COLO668 (cell line): ENCODE data around the gene WBP4.
A peak's percentile ranks its signal among the peaks of the same experiment; 100 is the strongest.
"Not testable (repeated sequence)": the region's sequence is repeated elsewhere in the genome, so short reads cannot be mapped to it uniquely, and the experiment has no call there.

Source experiments
- DNase-seq: peaks from one replicate; lab custom pipeline; 2025; ENCODE audit not compliant: unreplicated experiment; lab: John Stamatoyannopoulos, UW

Gene WBP4

DNA sequence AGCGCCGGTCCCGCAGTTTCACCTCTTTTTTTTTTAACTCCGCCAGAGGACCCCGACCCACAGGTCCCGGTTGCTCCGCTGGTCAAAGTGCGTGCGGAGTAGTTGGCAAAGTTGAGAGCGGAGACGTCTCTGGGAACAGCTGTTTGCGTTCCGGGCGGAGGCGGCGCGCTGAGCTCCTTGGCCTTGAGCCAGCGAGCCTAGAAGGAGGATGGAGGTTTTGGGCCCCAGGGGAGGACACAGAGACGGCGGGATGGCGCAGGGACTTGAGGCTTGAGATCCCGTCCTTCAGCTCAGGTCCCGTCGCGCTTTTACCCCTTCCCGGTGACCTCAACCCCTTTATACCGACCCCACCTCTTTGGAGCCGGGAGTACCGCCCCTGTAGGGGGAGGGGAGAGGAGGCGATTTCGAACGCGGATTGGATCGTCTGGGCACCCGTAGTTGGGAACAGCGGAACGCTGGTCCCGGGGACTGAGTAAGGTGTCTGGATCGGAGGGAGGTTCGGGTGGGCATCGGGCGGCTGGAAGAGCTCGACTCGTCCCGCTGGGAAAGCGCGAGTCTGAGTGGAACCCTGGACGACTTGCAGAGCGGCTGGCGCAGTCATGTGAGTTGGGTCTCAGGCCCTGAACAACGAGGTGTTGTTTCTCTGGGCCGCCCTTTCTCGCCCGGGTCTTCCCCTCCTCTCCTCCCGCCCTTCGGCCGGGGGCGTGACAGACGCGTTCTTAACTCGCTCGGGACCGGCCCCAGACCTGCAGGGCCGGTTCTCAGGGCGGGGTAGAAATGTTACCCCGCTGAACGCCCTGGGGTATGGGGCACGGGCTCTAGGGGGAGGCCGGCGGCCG, at the start of gene WBP4:
TSS of gene WBP4 (plus strand) at position 435 of the 839 bp plus-strand sequence. CDS start at position 600, 165 bp downstream.
- peak; percentile 98 for DNase-seq

DNA sequence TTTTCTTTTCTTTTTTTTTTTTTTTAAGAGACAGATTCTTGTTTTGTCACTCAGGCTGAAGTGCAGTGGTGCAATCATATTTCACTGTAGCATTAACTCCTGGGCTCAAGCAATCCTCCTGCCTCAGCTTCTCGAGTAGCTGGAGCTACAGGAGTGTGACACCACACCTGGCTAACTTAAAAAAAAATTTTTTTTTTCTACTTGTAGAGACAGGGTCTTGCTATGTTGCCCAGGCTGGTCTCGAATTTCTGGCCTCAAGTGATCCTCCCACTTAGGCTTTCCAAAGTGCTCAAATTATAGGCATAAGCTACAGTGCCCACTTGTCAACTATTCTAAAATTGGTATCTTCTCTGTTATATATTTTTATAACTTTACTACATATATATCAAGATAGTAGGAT, 48.8 kb upstream of the WBP4 start:
- DNase-seq = no peak

DNA sequence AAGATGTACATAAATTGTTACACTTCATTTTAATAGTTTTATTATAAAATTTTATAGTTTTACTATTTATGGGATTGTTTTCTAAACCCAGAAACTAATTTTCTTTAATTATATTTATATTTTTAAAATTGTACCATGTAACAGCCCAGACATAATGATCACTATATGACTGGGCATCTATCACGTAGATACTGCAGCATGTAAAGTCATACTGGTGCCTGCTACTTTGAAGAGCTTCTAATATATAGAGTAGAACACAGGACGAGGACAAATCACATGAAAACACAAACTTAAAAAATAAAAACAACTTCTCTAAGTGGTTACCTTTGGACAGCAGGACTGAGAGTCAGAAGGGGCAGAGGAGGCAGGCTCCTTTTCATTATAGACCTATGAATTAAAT, 47.5 kb upstream of the WBP4 start:
- DNase-seq = no peak

- DNase-seq = no peak
These were observed 45.4 kb upstream of the WBP4 start for GRCh38 chr13:41015920-41016319.

DNA sequence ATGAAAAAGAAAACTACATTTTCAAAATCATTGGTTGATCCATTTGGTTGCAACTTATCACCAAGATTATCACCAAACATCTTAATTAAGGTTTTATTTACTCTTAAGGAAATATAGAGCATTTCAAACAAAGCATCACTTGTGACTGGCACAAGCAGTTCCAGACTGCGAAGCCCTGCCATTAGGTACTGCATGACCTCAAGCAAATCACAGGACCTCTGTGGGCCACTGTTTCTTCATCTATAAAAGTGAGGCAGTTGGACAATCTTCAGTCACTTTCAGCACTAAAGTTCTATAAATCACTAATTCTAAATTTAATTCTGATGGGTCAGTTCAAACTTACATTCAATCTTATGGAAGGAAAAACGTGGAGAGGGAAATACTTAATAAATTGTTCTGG, 44.1 kb upstream of the WBP4 start:
- DNase-seq = no peak

DNA sequence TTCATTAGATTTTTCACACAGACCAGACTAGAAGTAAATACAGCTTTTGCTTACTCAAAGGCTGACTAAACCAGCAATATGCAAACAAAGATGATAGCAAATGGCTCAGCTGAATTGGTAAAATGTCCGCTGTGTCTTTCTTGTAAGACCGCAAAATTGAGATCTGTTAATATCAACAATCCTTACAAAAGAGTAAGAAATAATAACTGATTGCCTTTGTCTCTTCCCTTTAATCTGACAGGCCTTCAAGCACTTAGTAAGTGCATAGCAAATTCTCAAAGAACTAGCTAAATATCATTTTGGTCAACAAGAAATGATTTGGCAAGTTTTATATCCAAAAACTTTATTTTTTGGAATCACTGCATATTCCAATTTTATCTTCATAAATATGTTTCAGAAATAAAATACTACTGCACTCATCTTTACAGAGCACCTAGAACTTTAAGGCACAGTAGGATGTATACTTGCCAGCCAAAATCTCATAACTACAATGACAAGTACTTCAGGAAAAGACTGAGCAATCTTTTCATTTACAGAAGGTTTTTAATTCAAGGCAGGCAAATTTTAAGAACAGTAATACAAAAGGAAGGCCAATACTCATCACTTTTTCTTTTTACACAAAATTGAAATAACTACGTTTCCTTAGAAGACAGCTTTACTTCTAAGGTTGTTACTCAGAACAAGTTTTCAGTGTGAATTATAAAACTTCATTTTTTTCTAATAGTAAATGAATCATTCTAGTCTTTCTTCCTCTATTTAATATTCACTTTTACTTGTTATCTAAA, 43.3 kb upstream of the WBP4 start:
- DNase-seq = no peak

DNA sequence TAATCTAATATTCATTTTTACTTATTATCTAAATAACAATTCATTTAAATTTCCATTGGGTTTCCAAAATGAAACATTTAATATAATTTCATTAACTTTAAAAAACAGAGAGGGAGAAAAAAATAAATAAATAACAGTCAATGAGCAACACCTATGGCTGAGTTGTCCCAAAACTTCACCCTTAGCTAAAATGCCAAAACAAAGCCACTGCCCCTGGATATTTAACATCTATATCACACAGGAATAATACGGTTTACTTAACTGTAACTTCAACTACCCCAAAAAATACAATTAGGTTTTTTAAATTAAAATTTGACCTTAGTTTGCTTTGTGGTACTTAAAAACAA, 42.7 kb upstream of the WBP4 start:
- no peak for DNase-seq

DNA sequence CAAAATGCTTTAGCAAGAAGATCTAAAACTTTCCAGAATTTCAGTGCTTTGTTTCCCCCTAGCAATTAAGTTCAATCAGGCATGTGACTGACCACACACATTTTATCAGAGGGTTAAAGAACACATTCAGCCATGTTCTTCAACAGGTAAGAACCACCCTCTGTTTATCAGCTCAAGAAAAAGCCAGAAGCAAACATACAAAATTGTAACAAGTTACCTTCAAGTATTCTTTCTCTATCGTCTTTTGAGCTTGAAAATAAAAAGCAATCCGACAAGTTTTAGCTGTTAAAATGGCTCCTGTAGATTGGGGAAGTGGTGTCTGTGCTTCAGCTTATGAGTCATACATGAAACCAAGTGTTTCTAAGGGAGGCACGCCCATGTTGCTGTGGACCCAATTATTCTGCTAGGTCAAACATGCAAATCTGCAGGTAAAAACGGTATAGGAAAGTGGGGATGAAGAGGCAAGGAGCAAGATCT, 42.3 kb upstream of the WBP4 start, which contains the start of gene ELF1:
TSS of gene ELF1 (minus strand) at position 306 of the 477 bp plus-strand sequence. CDS start 37,262 bp downstream, outside the sequence.
- peak; percentile 88 for DNase-seq

GRCh38 chr13:41019578-41020347, 41.5 kb upstream of the WBP4 start:
- no peak for DNase-seq

DNA sequence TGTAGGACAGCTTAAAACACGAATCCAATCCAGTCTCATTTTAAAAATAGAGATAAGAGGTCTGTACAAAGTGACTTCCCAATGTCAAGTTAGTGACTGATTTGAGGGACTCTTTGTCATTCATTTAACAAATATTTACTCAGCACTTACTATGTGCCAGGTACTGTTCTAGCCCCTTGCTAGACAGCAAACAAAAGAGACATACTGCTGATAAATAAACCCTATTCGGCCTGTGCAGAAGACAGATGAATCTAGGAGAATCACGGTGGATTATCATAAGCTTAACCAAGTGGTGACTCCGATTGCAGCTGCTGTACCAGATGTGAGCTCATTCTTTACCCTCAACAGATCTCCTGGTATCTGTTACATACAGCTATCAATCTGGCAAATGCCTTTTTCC, 35.8 kb upstream of the WBP4 start:
- peak; percentile 55 for DNase-seq

DNA sequence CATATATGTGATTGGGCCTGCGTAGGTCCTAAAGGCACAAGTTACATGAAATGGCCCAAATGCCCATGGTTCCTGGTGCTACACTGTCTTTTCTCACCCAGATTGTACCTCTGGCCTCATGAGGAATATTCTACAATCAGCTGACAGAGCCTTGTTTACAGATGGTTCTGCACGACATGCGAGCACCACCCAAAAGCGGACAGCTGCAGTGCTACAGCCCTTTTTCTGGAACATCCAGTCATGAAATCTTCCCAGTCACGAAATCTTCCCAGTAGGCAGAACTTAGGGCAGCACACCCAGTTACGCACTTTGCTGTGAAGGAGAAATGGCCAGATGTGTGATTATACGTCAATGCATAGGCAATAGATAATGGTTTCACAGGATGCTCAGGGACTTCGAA, 34.5 kb upstream of the WBP4 start:
- no peak for DNase-seq

DNA sequence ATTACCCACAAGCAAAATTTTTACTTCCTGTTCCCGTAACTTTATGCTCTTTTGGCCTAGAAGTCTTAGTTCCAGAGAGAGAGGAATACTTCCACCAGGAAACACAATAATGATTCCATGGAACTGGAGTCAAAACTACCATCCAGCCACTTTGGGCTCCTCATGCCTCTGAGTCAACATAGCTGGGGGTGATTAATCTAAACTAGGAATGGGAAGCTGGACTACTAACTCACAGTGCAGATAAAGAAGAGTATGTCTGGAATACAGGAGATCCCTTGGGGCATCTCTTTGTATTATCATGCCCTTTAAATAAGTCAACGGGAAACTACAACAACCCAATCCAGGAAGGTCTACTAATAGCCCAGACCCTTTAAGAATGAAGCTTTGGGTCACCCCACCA, 33.3 kb upstream of the WBP4 start:
- DNase-seq = no peak

DNA sequence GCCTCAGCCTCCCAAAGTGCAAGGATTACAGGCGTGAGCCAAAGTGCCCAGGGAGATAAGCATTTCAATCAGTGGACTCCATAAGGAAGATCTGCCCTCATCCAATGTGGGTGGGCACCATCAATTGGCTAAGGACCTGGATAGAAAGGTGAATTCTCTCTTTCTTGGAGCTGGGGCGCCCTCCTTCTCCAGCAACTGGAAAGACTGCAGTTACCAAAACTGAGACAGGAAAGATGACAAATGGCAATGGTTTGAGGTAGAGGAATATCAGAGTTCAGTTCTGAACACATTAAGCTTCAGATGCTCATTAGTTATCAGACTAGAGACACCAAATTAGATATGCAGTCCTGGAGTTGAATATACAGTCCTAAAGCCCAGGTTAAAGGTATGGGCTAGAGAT, 31.7 kb upstream of the WBP4 start:
- no peak for DNase-seq

DNA sequence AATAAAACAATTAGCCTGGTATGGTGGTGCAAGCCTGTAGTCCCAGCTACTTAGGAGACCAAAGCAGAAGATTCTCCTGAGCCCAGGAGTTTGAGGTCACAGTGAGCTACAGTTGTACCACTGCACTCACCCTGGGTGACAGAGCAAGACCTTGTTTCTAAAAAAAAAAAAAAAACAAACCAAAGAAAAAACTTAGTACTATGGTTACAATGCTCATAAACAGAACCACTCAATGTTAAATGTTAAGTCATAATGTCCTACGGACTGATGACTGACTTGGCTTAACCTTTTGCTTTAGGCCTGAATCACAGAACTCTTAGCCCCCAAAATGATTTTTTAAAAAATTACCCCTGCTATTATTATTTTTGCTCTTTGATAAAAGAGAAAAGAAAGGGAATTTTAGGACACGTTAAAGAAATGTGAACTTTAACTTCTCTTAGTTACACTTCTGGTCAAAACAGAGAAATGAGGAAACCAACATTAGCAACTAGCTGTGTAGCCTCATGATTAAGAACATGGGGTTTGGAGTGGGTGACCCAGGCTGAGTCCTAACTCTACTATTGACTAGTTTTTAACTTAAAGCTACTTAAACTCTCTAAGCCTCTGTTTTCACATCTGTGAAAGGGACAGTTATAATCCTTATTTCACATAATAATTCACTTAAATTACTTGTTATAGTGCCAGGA, 28.5 kb upstream of the WBP4 start:
- DNase-seq = no peak

DNA sequence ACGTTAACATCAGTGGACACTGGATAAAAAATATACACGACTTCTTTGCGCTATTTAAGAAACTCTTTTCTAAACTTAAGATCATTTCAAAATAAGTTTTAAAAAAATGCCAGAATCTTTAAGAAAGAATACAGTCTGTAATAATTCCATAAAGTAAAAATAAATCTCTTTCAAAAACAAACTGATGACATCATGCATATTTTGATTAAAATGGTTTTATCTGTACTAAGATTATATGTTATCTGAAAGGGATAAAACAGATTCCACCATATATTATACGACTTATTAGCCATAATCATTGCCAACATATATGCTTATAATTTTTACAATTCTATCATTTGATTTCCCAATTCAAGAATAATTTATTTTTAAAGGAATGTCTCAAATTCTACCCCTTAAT, 26.9 kb upstream of the WBP4 start:
- no peak for DNase-seq

- no peak for DNase-seq
These were observed 26.4 kb upstream of the WBP4 start for GRCh38 chr13:41034881-41035280.

GRCh38 chr13:41036557-41036956, 24.8 kb upstream of the WBP4 start:
- not testable (repeated sequence) for DNase-seq

- no peak for DNase-seq
These were observed 21.6 kb upstream of the WBP4 start for GRCh38 chr13:41039746-41040145.

DNA sequence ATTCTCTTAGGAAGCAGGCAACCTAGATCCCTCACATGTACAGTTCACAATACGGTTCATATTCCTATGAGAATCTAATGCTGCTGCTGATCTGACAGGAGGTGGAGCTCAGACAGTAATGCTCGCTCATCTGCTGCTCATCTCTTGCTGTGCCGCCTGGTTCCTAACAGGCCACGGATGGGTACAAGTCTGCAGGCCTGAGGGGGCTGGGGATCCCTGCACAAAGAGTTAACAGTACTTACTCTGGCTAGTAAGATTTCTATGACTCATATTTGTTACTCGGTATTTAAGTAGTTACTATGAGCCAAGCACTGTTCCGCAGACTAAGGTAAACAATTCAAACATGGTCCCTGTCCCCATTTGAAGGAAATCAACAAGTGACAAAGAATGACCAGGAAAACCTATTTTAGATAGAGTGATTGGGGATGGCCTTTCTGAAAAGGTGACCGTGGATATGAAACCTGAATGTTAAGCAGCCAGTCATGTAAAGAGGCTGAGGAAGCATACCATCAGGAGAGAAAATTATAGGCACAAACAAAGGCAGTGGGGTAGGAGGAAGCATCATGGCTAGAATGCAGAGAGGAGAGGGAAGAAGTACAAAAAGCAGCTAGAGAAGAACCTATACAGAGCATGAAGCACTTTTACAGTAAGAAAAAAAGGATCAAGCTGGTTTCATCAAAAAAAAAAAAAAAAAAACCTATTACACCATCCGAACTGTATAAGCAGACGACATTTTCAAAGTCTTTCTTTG, 20.6 kb upstream of the WBP4 start:
- no peak for DNase-seq

GRCh38 chr13:41042419-41042818, 18.9 kb upstream of the WBP4 start:
- DNase-seq = not testable (repeated sequence)
